GM13977 (cell line): ENCODE results near the gene ITSN1.

ENCODE experiments used
- DNase-seq: peaks from one replicate; pipeline ENCODE4 v3.0.0; 2012; ENCODE audit warnings: low spot score
- CTCF ChIP-seq: IDR thresholded peaks from 2 replicates; pipeline ENCODE4 v1.5.1; 2012; ENCODE audit warnings: mild to moderate bottlenecking, control low read depth; ENCODE audit not compliant: insufficient read depth; ENCODE audit errors: extremely low read depth, missing control alignments
- in situ Hi-C: fragments of 300-500 bp; cut with MboI; formaldehyde crosslinking; loops from one replicate; pipeline ENCODE4 v1.12.0; 2022; ENCODE audit warnings: low sequenced_read_pairs, low pct_unique_long_range_greater_than_20kb, mixed read lengths, inconsistent platforms; ENCODE audit not compliant: unreplicated experiment

ITSN1 gene

GRCh38 chr21:33836408-33836807, 194.1 kb downstream of the ITSN1 start:
- no peak for DNase-seq
- in situ Hi-C loops = no loop called here
- TF ChIP-seq CTCF = no peak

GRCh38 chr21:33839167-33839716, 196.9 kb downstream of the ITSN1 start:
- DNase-seq = no peak
- no peak for TF ChIP-seq CTCF
- in situ Hi-C loops = no loop called here

GRCh38 chr21:33839806-33840205, 197.5 kb downstream of the ITSN1 start:
- TF ChIP-seq CTCF = no peak
- in situ Hi-C loops = no loop called here
- no peak for DNase-seq

GRCh38 chr21:33840771-33841170, 198.5 kb downstream of the ITSN1 start:
- no peak for TF ChIP-seq CTCF
- in situ Hi-C loops = no loop called here
- DNase-seq = no peak

- no peak for TF ChIP-seq CTCF
- DNase-seq = no peak
- in situ Hi-C loops = no loop called here
These were observed 199.3 kb downstream of the ITSN1 start for GRCh38 chr21:33841561-33841960.

- DNase-seq = no peak
- TF ChIP-seq CTCF = no peak
- in situ Hi-C loops = no loop called here
These were observed 200.9 kb downstream of the ITSN1 start for GRCh38 chr21:33843216-33843615.
